ENCODE results near the gene C6orf132.
A peak's percentile ranks its signal among the peaks of the same experiment; 100 is the strongest.

The C6orf132 gene

GRCh38 chr6:42106112-42107023, 36.1 kb downstream of the C6orf132 start:
- Histone ChIP-seq H3K27me3 (peaks cover 38% of the 10 kb centered on the region), H3K4me3 (no peak overlapping the region), H3K4me1 (peaks cover 21% of the 10 kb centered on the region), H3K9ac (no peak overlapping the region), H3K4me2 (no peak overlapping the region), H3K27ac (no peak overlapping the region), H3K9me3 (no peaks in the 10 kb centered on the region), H3K36me3 (no peaks in the 10 kb centered on the region), H4K20me1 (no peaks in the 10 kb centered on the region)
- no peak for TF ChIP-seq Cebpa-rat (IDR thresholded peaks at IDR 0.05)

DNA sequence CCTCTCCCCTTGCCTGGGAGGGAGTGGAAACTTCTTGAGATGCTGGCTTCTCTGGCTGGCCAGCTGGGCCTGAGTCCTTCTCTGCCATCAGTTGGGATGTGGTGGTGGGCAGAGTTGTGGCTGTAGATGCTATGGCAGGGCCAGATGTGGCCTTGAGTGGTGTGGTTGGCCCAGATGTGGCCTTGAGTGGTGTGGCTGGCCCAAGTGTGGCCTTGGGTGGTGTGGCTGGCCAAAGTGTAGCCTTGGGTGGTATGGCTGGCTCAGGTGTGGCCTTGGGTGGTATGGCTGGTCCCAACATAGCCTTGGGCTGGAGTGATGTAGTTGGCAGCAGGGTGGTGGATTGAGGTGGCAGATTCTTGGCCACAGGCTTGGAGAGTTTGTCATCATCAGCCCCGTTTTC, 36.7 kb downstream of the C6orf132 start:
- Histone ChIP-seq H3K4me2 (no peak overlapping the region), H3K9me3 (no peaks in the 10 kb centered on the region), H3K27me3 (peaks cover 38% of the 10 kb centered on the region), H3K4me1 (peaks cover 21% of the 10 kb centered on the region), H3K27ac (no peak overlapping the region), H3K36me3 (no peaks in the 10 kb centered on the region), H4K20me1 (no peaks in the 10 kb centered on the region), H3K9ac (no peak overlapping the region), H3K4me3 (no peak overlapping the region)
- no peak for TF ChIP-seq Cebpa-rat (IDR thresholded peaks at IDR 0.05)

- TF ChIP-seq Cebpa-rat (IDR thresholded peaks at IDR 0.05): no peak
- Histone ChIP-seq H4K20me1 (no peaks in the 10 kb centered on the region), H3K36me3 (no peaks in the 10 kb centered on the region), H3K4me3 (peak overlapping the region; percentile 69; the same call in 1 of the 2 replicates), H3K27me3 (peaks cover 38% of the 10 kb centered on the region), H3K27ac (no peak overlapping the region), H3K9me3 (no peaks in the 10 kb centered on the region), H3K9ac (no peak overlapping the region), H3K4me2 (peak overlapping the region; percentile 85), H3K4me1 (peaks cover 21% of the 10 kb centered on the region)
Observed at GRCh38 chr6:42105156-42105648, 37.2 kb downstream of the C6orf132 start.

GRCh38 chr6:42104804-42105125, 37.7 kb downstream of the C6orf132 start:
- H3K4me3 ChIP-seq: peak overlapping the region; percentile 69
- peak overlapping the region; percentile 80 for H3K9ac ChIP-seq

DNA sequence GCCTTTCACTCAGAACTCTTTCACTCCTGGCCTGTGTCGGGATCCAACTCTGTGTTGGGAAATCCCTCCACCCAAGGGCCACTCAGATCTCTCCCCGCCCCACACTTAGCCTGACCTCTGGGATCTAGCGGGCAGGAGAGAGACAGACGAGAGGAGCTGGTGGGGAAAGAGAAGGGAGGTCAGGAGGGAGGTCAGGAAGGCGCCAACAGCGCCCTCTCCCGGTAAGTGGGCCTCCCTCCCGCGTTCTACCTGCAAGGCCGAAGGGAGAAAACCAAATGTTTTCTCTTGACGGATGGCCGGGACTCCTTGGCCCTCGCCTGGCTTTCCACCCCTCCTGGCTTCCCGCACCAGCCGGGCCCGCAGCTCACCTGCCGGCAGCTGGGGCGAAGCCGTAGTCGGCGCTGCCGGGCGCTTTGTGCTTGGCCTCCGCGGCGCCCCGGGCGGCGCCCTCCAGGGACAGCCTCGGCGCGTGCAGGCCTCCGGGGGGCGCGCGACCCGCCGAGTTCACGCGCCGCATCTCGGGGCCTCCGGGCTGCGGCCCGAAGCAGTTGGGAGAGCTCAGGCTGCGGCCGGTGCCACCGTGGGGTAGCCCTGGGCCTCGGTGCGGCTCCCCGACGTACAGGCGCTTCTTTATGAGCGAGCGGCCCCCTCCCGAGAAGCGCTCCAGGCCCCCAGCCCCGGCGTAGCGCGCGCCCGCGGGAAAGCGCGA, 38.2 kb downstream of the C6orf132 start:
- no peaks in the 10 kb centered on the region for H4K20me1 ChIP-seq
- H3K36me3 ChIP-seq: no peaks in the 10 kb centered on the region
- peak overlapping the region; percentile 69 for H3K27ac ChIP-seq
- H3K9ac ChIP-seq: peak overlapping the region; percentile 80
- H3K4me2 ChIP-seq: peak overlapping the region; percentile 85
- H3K4me1 ChIP-seq: peaks cover 21% of the 10 kb centered on the region
- no peaks in the 10 kb centered on the region for H3K9me3 ChIP-seq
- no peak for TF ChIP-seq Cebpa-rat (IDR thresholded peaks at IDR 0.05)
- H3K27me3 ChIP-seq: peaks cover 38% of the 10 kb centered on the region
- H3K4me3 ChIP-seq: peak overlapping the region; percentile 69

More at GRCh38 chr6:42104804-42105125, 37.7 kb downstream of the C6orf132 start:
- Histone ChIP-seq H3K36me3 (no peaks in the 10 kb centered on the region), H3K4me2 (peak overlapping the region; percentile 85), H4K20me1 (no peaks in the 10 kb centered on the region), H3K27me3 (peaks cover 38% of the 10 kb centered on the region), H3K4me1 (peaks cover 21% of the 10 kb centered on the region), H3K27ac (peak overlapping the region; percentile 69), H3K9me3 (no peaks in the 10 kb centered on the region)
- no peak for TF ChIP-seq Cebpa-rat (IDR thresholded peaks at IDR 0.05)

DNA sequence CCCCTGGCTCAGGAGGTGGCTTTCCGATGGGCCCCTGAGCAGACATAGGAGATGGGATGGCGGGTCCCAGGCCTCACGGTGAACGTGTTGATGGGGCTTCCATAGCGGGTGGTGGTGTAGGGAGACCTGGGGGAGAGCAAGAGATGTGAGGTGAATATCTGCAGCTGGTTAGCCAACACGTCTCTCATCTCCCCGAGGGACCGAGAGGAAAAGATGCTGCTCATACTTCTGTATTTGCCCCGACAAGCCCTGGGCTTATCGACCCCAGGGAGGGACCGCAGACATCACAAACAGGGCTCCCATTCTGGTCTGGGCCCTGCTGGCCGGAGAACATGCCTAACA, 38.7 kb downstream of the C6orf132 start:
- Histone ChIP-seq H4K20me1 (no peaks in the 10 kb centered on the region), H3K4me2 (peak overlapping the region; percentile 85), H3K36me3 (no peaks in the 10 kb centered on the region), H3K9me3 (no peaks in the 10 kb centered on the region), H3K27ac (no peak overlapping the region), H3K9ac (peak overlapping the region; percentile 80; the same call in 1 of the 2 replicates), H3K4me1 (peaks cover 21% of the 10 kb centered on the region), H3K27me3 (peaks cover 38% of the 10 kb centered on the region), H3K4me3 (peak overlapping the region; percentile 69)
- no peak for TF ChIP-seq Cebpa-rat (IDR thresholded peaks at IDR 0.05)

DNA sequence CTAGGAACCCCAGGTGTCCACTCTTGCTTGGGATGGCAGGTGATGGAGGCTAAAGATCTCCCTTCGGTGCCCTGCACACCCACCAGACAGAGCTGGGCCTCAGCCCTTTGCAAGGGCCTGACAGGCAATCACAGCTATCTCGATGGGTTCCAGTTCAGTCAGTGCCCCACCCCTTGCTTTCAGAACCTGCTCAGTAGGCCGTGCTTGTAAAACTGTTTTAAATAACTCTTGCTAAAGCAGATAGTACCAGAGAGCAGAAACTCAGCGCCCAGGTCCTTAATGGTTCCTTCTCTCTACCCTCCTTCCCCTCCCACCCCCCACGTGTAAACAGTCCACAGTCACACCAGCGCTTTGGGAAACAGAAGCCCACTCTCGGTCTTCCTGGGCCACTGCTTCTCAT, 39.2 kb downstream of the C6orf132 start:
- H3K9me3 ChIP-seq: no peaks in the 10 kb centered on the region
- H3K27me3 ChIP-seq: peaks cover 38% of the 10 kb centered on the region
- H3K4me1 ChIP-seq: peaks cover 21% of the 10 kb centered on the region
- H3K27ac ChIP-seq: no peak overlapping the region
- H4K20me1 ChIP-seq: no peaks in the 10 kb centered on the region
- no peaks in the 10 kb centered on the region for H3K36me3 ChIP-seq
- H3K4me2 ChIP-seq: peak overlapping the region; percentile 85; the same call in 1 of the 2 replicates
- H3K4me3 ChIP-seq: no peak overlapping the region
- H3K9ac ChIP-seq: no peak overlapping the region
- TF ChIP-seq Cebpa-rat (IDR thresholded peaks at IDR 0.05): no peak

GRCh38 chr6:42101186-42101657, 41.2 kb downstream of the C6orf132 start:
- Histone ChIP-seq H3K27ac (no peak overlapping the region), H3K4me3 (no peak overlapping the region), H3K4me2 (no peak overlapping the region), H3K9ac (no peak overlapping the region), H3K36me3 (no peaks in the 10 kb centered on the region), H3K27me3 (peaks cover 38% of the 10 kb centered on the region), H4K20me1 (no peaks in the 10 kb centered on the region), H3K4me1 (peaks cover 21% of the 10 kb centered on the region), H3K9me3 (no peaks in the 10 kb centered on the region)
- no peak for TF ChIP-seq Cebpa-rat (IDR thresholded peaks at IDR 0.05)

GRCh38 chr6:42100029-42100901, 42.2 kb downstream of the C6orf132 start:
- Histone ChIP-seq H3K4me3 (no peak overlapping the region), H3K4me1 (peaks cover 19% of the 10 kb centered on the region), H3K27me3 (peaks cover 28% of the 10 kb centered on the region), H3K27ac (no peak overlapping the region), H4K20me1 (no peaks in the 10 kb centered on the region), H3K36me3 (no peaks in the 10 kb centered on the region), H3K9ac (no peak overlapping the region), H3K4me2 (no peak overlapping the region), H3K9me3 (no peaks in the 10 kb centered on the region)
- TF ChIP-seq Cebpa-rat (IDR thresholded peaks at IDR 0.05): no peak

All from BLaER1 (cell line).